SKM-1 (cell line): ENCODE data around the gene SNX8.

Experiments used
- DNase-seq: peaks from one replicate; lab custom pipeline; 2025; ENCODE audit not compliant: unreplicated experiment; lab: John Stamatoyannopoulos, UW

SNX8 gene

GRCh38 chr7:2266911-2267310, 47.3 kb downstream of the SNX8 start:
- no peak for DNase-seq

DNA sequence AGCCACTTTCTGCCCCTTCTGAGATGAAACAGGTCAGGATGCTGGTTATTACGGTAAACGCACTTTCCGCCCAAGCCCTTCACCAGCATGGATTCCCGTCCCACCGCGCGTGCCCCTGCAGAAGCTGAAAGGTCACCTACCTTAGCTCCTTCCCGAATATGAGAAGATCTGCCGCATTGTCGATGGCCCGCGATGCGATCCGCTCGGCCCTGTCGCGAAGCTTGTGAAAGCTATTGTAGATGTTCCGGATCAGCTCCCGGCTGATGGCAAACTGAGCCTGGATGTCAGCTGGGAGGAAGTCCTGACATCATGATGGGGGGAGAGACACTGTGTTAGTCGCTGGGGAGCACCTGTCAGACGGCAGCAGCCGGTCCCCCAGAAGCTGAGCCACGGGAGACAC, 50.1 kb downstream of the SNX8 start:
- DNase-seq, result no peak

GRCh38 chr7:2263176-2263575, 51.1 kb downstream of the SNX8 start:
- DNase-seq, result no peak

GRCh38 chr7:2261611-2262010, 52.6 kb downstream of the SNX8 start:
- no peak for DNase-seq

- DNase-seq, result no peak
Observed at GRCh38 chr7:2260820-2261219, 53.4 kb downstream of the SNX8 start.

DNA sequence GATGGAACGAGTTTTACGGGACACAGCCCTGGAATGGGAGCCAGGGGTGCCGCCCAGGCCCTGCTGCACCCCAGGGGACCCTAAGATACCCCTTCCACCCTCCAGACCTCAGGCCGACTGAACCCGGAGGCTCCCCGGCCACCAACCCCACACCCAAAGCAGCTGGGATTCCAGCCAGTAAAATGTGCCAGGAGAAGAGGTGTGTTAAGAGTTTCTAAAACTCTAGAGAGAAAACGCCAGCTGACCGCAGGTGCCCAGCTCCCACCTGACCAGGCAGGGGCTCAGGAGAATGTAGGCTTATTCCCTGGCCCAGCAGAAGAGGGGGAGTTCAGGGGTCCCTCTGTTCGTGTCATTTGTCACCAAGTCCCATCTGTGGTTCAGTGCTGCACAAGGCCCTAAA, 54.8 kb downstream of the SNX8 start:
- no peak for DNase-seq

GRCh38 chr7:2258661-2259365, 55.4 kb downstream of the SNX8 start:
- DNase-seq, result no peak

DNA sequence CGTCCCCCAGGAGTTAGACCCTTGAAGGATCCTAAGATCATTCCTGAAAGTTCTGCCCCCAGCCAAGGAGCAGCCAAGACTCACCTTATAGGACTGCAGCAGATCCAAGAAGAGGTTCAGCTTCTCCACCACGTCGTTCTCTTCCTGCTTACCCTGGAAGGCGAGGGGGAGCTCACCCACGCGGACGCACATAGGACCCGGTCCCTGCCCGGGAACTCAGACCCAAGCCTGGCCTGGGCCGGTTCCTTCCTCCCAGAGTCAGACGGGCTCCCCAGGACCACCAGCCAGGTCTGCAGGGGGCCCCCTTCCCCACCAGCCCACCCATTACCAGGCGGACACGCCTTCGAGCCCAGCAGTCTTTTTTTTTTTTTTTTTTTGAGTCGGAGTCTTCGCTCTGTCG, 56.6 kb downstream of the SNX8 start:
- DNase-seq, result no peak

GRCh38 chr7:2257046-2257551, 57.1 kb downstream of the SNX8 start:
- DNase-seq, result no peak

GRCh38 chr7:2256306-2257045, 57.8 kb downstream of the SNX8 start:
- DNase-seq, result no peak

DNA sequence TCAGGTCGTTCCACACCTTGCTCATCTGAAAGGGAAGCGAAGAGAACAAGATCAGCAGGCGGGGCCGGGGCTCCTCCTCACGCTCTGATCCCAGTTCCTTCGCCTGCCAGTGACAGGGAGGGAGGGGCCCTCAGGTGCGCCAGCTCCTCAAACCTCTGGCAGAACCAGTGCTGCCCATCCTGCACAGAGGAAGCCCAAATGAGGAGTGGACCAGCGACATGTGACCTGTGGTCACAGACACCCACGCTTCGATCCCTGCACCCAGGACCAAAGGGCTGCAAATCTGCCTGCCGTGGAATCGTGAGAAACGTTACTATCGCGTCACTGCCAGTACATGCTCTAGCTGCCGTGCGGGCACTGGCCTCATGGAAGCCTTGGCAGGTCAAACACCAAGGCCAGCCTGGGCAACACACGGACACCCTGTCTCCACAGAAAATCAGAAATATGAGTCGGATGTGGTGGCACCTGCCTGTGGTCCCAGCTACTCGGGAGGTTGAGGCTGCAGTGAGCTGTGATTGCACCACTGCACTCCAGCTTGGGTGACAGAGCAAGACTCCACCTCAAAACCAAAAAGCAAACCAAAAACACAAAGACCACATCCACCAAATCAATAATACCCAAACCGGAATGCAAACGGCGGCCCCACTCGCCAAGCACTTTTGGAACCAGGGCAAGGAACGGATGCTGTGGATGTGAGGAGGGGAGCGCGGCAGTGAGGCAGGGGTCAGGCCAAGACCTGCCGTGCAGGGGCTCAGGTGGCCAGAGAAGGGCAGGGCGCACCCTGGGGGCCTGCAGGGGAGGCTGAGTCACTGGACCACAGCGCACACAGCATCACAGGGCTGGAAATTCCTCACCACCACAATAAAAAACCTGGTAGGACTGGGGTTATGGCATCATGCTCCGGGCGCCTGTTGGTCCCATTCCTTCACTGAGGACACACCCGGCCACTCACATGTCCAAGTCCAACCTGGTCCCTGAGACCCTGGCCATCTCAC, 58.8 kb downstream of the SNX8 start:
- no peak for DNase-seq

- DNase-seq, result no peak
Observed at GRCh38 chr7:2254429-2255144, 59.7 kb downstream of the SNX8 start.

GRCh38 chr7:2253525-2254244, 60.6 kb downstream of the SNX8 start:
- no peak for DNase-seq

- DNase-seq, result no peak
Observed at GRCh38 chr7:2253021-2253420, 61.2 kb downstream of the SNX8 start.

DNA sequence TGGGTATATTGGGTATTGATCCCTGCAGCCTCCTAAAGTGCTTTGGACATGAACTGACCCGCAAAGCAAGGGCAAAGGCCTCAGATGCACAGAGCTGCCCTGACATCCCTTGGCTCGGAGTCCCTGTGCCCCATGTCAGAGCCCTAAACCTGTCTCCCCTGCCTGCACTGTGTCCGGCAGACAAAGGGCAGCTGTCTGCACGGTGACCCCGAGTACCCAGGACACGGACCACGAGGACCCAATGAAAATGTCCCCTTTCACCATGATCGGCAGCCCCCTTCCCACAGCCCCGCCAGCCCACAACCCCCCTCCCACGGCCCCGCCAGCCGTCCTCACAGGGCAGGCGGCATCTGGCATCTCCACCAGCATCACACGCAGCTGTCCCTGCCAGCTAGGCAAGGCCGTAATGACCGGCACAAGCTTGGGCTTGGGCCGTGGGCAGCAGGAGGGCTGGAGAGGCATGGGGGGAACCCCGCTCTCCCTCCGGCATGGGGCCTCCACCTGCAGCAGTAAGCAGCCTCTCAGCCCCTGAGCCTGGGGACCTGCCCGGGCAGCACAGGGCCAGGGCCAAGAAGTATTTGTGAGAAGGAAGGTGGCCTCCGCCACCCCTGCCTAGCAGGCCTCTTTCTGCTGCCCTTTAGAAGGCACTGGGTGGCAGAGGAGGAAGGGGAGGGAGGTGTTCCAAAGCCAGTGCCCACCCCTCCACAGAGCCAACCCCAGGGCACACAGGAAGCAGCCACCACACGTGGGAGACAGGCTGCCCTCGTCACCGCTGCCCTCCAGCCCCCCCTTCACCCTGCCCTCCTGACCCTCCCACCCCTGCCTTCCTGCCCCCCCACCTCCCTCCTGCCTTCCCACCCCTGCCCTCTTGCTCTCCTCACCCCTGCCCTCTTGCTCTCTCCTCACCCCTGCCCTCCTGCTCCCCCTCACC, 62.1 kb downstream of the SNX8 start:
- no peak for DNase-seq

- no peak for DNase-seq
Observed at GRCh38 chr7:2251381-2251780, 62.9 kb downstream of the SNX8 start.

- DNase-seq, result no peak
Observed at GRCh38 chr7:2249744-2250323, 64.4 kb downstream of the SNX8 start.

GRCh38 chr7:2248984-2249694, 65.1 kb downstream of the SNX8 start:
- DNase-seq, result peak; percentile 69
